Duodenal mucosa (tissue), 2 donors: ENCODE measurements around the gene IFNL3.
"Not testable (repeated sequence)": the region's sequence is repeated elsewhere in the genome, so short reads cannot be mapped to it uniquely, and the experiment has no call there.

Source experiments
- H3K27ac ChIP-seq: one replicate; pipeline ENCODE4 v1.7.0; 2013; ENCODE audit warnings: low read depth, low read length
- H3K27me3 ChIP-seq, 2 donors: one replicate each; pipeline ENCODE4 v1.7.0; 2013; ENCODE audit warnings: low read length in 2 of 2, control low read depth in 1 of 2; ENCODE audit not compliant: insufficient read depth in 2 of 2, control insufficient read depth in 1 of 2
- H3K36me3 ChIP-seq, 2 donors: one replicate each; pipeline ENCODE4 v1.7.0; 2013; ENCODE audit warnings: low read length in 2 of 2, control low read depth in 1 of 2; ENCODE audit not compliant: insufficient read depth in 2 of 2, control insufficient read depth in 1 of 2
- H3K4me1 ChIP-seq, 2 donors: one replicate each; pipeline ENCODE4 v1.7.0; 2013; ENCODE audit warnings: low read length in 2 of 2, control low read depth in 1 of 2; ENCODE audit not compliant: insufficient read depth in 2 of 2, control insufficient read depth in 1 of 2
- H3K4me3 ChIP-seq, 2 donors: one replicate each; pipeline ENCODE4 v1.7.0; 2013; ENCODE audit warnings: low read length in 2 of 2, low read depth in 1 of 2
- H3K9ac ChIP-seq, 2 donors: one replicate each; pipeline ENCODE4 v1.7.0; 2013; ENCODE audit warnings: low read length in 2 of 2, low read depth in 1 of 2
- H3K9me3 ChIP-seq, 2 donors: one replicate each; pipeline ENCODE4 v1.7.0; 2013; ENCODE audit warnings: low read length in 2 of 2, control low read depth in 1 of 2; ENCODE audit not compliant: control insufficient read depth in 1 of 2

Gene IFNL3

GRCh38 chr19:39268531-39269223 lies 23.9 kb upstream of the IFNL3 start:
- H3K4me1 ChIP-seq, H3K27ac ChIP-seq, H3K36me3 ChIP-seq, H3K9me3 ChIP-seq, H3K9ac ChIP-seq, H3K4me3 ChIP-seq: not testable (repeated sequence)
- peaks cover 16 to 17% of the 10 kb centered on the region in 2 donors for H3K27me3 ChIP-seq

DNA sequence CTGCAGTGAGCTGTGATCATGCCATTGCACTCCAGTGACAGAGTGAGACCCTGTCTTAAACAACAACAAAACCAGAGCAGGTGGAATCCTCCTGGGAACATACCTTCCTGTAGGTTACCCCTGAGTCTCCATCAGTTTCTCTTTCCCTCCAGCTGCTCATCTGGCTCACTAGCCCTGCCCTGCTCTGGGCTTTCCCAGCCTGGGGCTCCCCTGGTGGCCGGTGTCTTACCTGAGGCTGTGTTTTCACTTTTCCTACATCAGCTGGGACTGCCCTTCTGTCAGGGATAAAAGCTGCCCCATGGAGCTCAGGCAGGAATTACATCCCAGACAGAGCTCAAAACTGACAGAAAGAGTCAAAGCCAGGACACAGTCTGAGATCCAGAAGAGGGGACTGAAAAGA lies 23.3 kb upstream of the IFNL3 start, which contains the start of gene IFNL2:
Gene IFNL2, plus strand, starts transcription at position 312 of the 400 bp plus-strand sequence. CDS start 173 bp downstream, outside the sequence.
- H3K9me3 ChIP-seq, H3K9ac ChIP-seq, H3K36me3 ChIP-seq, H3K4me1 ChIP-seq, H3K4me3 ChIP-seq, H3K27ac ChIP-seq: not testable (repeated sequence)
- H3K27me3 ChIP-seq, result peaks cover 17 to 21% of the 10 kb centered on the region in 2 donors

GRCh38 chr19:39265321-39265916 lies 20.6 kb upstream of the IFNL3 start:
- Histone ChIP-seq H3K9me3 (no peaks in the 10 kb centered on the region), H3K4me3 (no peak overlapping the region)

GRCh38 chr19:39264306-39265290 lies 19.8 kb upstream of the IFNL3 start:
- Histone ChIP-seq H3K27me3 (peaks cover 21 to 28% of the 10 kb centered on the region in 2 donors), H3K27ac (no peak overlapping the region), H3K4me1 (no peaks in the 10 kb centered on the region), H3K9ac (no peak overlapping the region), H3K36me3 (no peaks in the 10 kb centered on the region), H3K4me3 (no peak overlapping the region), H3K9me3 (no peaks in the 10 kb centered on the region)

More at GRCh38 chr19:39265321-39265916, 20.6 kb upstream of the IFNL3 start:
- no peaks in the 10 kb centered on the region for H3K36me3 ChIP-seq
- H3K4me1 ChIP-seq, result no peaks in the 10 kb centered on the region
- no peak overlapping the region for H3K27ac ChIP-seq
- peaks cover 21 to 28% of the 10 kb centered on the region in 2 donors for H3K27me3 ChIP-seq
- H3K9ac ChIP-seq, result no peak overlapping the region

DNA sequence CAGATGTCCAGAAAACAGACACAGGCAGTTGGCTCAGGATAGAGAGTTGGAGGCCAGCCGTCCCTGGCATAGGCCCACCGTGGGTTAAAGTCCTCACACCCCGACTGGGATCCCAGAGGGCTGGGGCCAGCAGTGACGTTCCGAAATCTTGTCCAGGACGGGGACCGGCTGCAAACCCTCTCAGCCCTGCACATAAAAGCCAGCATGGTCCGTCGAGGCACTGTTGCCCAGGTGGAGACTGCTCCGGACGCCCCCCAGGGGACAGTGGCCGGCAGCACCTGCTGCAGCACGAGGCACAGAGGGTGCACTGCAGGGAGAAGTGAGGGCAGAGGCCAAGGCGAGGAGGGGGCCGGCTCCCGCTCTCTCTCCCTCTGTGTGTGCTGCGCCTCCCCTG lies 19.1 kb upstream of the IFNL3 start:
- Histone ChIP-seq H3K4me1 (no peaks in the 10 kb centered on the region), H3K4me3 (no peak overlapping the region), H3K9me3 (no peaks in the 10 kb centered on the region), H3K36me3 (no peaks in the 10 kb centered on the region), H3K27ac (no peak overlapping the region), H3K27me3 (peaks cover 21 to 28% of the 10 kb centered on the region in 2 donors), H3K9ac (no peak overlapping the region)

DNA sequence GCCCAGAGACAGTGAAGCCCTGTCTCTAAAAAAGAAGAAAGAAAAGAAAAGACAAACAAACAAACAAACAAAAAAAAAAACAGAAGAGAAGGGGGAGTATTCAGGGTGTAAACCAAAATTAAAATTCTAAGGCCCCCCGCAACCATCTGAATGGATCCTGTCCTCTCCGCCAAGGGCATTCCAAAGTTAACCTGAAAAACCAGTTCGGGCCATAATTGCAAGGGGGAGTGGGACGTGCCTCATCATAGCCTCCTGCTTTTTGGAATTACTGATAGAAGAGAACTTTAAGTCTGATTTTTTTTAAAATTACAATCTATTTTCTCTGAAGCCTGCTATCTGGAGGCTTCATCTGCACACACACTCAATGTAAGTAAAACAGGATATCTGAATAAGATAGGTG lies 17.7 kb upstream of the IFNL3 start:
- Histone ChIP-seq H3K4me1 (peaks cover 0 to 4% of the 10 kb centered on the region in 2 donors), H3K27me3 (peaks cover 21 to 28% of the 10 kb centered on the region in 2 donors), H3K36me3 (no peaks in the 10 kb centered on the region), H3K9ac (no peak overlapping the region), H3K9me3 (no peaks in the 10 kb centered on the region), H3K27ac (no peak overlapping the region), H3K4me3 (no peak overlapping the region)

DNA sequence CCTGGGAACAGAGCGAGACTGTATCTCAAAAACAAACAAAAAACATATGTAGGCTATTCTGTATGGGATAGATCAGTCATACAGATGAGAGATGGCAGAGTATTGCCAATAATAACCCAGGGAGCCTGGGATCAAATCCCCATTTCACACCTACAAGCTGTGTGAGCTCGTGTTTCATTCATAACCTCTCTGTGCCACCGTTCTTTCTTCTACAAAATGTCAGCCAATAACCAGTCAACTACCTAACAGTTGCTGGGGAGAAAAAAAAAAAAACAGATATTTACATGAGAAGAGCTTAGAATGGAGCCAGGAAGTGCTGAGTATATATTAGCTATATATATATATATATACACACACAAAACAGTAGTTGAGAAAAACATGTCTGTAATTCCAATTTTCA lies 16.9 kb upstream of the IFNL3 start:
- Histone ChIP-seq H3K4me1 (peaks cover 0 to 4% of the 10 kb centered on the region in 2 donors), H3K36me3 (no peaks in the 10 kb centered on the region), H3K9me3 (no peaks in the 10 kb centered on the region), H3K4me3 (no peak overlapping the region), H3K9ac (no peak overlapping the region), H3K27ac (no peak overlapping the region), H3K27me3 (peaks cover 21 to 28% of the 10 kb centered on the region in 2 donors)

GRCh38 chr19:39257227-39257626 lies 12.4 kb upstream of the IFNL3 start:
- no peaks in the 10 kb centered on the region for H3K36me3 ChIP-seq
- no peak overlapping the region for H3K4me3 ChIP-seq
- H3K4me1 ChIP-seq, result peaks cover 11 to 15% of the 10 kb centered on the region in 2 donors
- no peaks in the 10 kb centered on the region for H3K9me3 ChIP-seq
- peaks cover 0 to 4% of the 10 kb centered on the region in 2 donors for H3K27me3 ChIP-seq
- H3K27ac ChIP-seq, result no peak overlapping the region
- no peak overlapping the region for H3K9ac ChIP-seq

DNA sequence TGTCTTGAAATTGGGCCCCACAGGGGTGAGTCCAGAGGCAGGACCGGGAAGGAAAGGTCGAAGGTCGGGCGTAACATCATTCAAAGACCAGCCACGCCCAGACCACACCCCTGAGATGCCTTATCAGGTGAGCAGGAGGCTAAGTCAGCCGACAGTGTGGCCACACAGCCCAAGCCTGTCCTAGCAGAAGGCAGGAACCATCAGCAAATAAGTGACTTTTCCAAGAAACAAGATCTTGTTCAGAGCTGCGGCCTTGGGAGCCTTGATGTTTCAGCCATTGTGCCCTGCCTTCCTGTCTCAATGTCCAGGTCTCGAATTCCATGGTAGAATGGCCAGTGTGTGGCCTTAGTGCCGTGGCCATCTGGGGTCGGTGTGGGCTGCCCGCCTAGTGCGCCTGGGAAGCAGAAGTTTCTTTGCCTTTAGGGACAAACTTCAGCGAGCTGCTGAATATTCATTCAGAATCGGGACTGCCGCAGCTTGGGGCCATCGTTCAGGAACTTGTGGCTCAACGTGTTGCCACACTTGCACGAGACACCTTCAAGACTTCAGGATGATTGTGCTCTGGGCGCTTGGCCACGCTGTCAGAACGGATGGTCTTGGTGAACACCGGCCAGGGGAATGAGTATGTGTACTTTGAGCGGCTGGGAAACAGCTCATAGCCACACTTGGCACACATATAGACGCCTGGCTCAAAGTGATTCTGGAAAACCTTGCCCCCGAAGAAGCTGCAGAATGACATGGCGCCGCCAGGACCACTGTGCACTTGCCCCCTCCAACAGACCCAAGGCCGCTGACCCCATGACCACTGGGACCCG lies 9.9 kb upstream of the IFNL3 start:
- no peak overlapping the region for H3K27ac ChIP-seq
- H3K27me3 ChIP-seq, result no peaks in the 10 kb centered on the region
- no peaks in the 10 kb centered on the region for H3K36me3 ChIP-seq
- peaks cover 11 to 15% of the 10 kb centered on the region in 2 donors for H3K4me1 ChIP-seq
- H3K4me3 ChIP-seq, result peak overlapping the region in 1 of 2 donors; percentile 9
- H3K9ac ChIP-seq, result no peak overlapping the region
- no peaks in the 10 kb centered on the region for H3K9me3 ChIP-seq
